ENCODE results near the gene MOV10L1. TPM values are rescaled to one million over a fixed set of nuclear protein-coding genes. Genes with fewer than 3 reads are reported as not detected.

The MOV10L1 gene
- total RNA-seq, 1 donor from 2014 or later, result 0.26 TPM

DNA sequence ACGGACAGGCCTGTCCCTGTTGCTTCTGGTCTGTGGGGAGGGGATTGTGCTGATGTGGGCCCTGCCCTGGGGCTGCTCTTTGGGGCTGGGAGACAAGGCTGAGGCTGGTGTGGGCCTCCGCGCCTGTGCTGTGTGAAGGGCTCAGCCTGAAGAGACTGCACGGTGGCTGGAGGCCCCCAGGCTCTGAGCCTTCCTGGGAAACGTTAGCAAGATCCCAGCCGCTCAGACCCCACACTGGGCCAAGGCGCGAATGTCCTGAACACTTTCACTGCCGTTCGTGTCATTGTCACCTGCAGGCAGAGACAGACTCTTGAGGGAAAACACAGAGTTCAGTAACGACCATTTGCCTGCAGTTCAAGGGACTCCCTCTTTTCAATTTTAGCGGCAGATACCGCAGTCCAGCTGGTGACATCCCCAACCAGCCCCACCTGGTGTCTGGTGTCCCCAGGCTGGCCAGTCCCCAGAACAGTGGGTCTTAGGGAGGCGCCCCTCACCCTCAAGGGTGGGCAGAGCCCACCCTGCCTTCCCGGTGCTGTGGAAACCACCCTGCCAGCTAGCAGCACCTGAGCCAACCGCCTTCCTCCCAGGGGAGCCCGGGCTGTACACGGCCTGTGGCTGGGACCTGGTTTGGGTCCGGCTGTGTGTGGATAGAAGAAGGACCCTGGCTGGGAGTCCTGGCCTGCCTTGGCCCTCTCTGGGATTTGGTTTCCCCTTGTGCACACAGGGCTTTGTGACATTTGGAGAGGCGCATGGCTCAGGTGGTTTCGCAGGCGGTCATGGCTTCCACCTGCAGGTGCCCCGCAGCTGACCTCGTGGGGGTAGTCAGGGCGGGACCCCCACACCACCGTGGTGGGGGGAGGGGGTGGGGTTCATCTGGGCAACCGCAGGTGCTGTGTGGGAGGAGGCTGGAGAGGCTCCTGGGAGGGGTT is 86.4 kb downstream of the MOV10L1 start:
- no peak for DNase-seq (ENCODE audit: low spot score)

- no peak for DNase-seq (ENCODE audit: low spot score)
These were observed 87.2 kb downstream of the MOV10L1 start for GRCh38 chr22:50176850-50177536.

DNA sequence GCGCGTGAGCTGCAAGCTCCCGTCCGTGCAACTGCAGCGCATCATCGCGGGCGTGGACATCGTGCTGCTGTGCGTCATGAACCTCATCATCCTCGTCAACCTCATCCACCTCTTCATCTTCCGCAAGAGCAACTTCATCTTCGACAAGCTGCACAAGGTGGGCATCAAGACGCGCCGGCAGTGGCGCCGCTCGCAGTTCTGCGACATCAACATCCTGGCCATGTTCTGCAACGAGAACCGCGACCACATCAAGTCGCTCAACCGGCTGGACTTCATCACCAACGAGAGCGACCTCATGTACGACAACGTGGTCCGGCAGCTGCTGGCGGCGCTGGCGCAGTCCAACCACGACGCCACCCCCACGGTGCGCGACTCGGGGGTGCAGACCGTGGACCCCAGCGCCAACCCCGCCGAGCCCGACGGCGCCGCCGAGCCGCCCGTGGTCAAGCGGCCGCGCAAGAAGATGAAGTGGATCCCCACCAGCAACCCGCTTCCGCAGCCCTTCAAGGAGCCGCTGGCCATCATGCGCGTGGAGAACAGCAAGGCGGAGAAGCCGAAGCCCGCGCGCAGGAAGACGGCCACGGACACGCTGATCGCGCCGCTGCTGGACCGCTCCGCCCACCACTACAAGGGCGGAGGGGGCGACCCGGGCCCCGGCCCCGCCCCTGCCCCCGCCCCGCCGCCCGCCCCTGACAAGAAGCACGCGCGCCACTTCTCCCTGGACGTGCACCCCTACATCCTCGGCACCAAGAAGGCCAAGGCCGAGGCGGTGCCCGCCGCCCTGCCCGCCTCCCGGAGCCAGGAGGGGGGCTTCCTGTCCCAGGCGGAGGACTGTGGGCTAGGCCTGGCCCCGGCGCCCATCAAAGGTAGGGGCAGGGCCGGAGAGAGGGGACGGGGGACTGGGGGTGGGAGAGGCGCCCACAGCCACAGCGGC is 88.0 kb downstream of the MOV10L1 start:
- no peak for DNase-seq (ENCODE audit: low spot score)

- DNase-seq (ENCODE audit: low spot score), result no peak
These were observed 88.7 kb downstream of the MOV10L1 start for GRCh38 chr22:50178471-50178864.

DNA sequence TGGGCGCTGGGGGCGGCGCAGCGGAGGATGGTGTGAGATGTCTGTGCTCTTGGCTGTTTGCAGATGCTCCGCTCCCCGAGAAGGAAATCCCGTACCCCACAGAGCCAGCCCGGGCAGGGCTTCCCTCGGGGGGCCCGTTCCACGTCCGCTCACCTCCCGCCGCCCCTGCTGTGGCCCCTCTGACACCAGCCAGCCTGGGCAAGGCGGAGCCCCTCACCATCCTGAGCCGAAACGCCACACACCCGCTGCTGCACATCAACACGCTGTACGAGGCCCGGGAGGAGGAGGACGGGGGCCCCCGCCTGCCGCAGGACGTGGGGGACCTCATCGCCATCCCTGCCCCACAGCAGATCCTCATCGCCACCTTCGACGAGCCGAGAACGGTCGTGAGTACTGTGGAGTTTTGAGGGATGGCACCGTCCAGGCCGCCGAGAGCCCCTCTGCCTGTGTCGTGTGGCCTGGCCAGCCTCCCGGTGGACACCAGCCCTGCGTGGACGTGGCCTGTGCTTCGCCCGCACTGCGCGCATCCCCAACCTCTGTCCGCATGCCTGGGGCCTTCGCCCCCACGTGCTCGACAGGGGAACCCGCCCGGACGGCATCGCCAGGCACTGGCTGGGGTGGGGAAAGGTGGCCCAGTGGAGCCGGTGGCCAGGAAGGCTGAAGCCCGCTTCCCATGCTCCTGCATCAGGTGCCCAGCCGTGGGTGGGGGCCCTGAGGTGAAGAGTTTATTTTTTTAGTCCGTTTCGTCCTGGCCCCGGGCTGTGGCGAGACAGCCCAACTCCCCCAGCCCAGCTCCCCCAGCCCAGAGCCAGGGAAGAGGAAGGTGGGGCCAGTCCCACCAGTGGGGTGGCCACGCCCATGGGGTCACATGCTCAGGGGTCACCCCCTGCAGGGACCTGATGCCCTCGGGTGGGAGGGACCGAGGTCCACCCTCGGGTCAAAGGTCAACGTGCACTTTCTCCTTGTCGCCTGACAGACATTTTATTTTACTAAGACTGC is 89.4 kb downstream of the MOV10L1 start:
- DNase-seq (ENCODE audit: low spot score), result no peak

DNA sequence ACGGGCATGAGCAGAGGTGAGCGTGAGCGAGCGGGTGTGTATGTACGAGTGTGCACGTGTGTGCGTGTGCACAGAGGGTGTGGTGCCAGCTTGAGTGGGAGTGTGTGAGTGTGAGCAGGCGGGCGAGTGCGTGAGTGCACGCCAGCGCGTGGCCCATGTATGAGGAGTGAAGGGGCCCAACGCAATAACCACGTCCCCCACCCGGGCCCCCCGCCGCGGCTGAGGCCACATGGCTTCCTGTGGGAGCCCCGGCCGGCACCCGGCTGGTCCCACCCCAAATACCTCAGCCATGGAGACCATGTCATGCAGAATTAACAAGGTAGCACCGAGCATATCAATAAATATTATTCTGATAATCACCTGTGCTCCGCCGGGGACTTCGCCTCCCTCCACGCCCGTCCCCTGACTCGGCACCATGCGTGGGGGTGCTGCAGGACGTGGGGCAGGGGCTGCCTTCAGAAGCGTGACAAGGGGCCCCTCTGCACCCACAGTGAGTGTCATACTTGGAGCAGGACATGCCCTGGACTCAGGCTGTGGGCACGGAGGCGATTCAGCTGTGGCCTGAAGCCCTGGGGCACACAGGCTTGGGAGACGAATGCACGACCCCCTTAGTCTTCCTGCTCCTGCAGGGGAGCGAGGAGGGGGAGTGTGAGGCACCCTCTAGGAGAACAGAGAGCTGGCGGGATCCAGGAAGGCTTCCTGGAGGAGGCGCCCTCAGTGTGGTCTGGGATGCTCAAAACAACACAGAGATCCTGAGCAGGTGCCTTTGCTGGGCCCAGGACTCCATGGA is 90.3 kb downstream of the MOV10L1 start:
- DNase-seq (ENCODE audit: low spot score), result no peak

DNA sequence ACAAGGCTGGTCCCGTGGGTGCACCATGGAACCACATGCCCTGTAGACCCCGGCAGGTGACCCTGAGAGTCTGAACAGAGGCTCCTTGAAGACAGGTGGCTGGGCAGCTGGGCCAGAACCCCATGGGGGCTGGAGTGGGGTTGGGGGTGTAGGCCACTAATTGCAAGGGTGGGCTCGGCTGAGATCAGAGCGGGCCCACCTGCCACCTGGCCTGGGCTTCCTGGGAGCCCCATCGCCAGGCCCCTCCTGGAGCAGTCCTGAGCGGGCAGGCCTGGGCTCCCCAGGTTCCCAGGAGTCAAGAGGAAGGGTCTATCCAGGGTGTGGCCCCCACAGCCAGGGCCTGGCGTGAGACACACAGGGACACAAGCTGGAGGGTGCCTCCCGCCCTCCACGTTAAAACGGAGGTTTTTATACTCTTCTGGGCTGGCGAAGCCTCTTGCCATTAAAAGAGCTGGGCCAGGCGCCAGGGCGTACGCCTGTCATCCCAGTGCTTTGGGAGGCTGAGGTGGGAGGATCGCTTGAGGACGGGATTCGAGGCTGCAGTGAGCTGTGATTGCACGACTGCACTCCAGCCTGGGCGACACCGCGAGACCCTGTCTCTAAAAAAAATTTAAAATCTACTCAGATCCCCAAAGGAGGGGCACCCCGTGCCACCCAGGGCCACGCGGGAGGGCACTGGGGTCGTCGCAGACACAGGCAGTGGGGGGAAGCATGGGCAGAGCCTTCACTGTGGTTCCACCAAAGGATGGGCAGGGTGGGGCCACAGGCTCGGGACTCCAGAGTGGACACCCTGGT is 91.1 kb downstream of the MOV10L1 start:
- DNase-seq (ENCODE audit: low spot score), result no peak

DNA sequence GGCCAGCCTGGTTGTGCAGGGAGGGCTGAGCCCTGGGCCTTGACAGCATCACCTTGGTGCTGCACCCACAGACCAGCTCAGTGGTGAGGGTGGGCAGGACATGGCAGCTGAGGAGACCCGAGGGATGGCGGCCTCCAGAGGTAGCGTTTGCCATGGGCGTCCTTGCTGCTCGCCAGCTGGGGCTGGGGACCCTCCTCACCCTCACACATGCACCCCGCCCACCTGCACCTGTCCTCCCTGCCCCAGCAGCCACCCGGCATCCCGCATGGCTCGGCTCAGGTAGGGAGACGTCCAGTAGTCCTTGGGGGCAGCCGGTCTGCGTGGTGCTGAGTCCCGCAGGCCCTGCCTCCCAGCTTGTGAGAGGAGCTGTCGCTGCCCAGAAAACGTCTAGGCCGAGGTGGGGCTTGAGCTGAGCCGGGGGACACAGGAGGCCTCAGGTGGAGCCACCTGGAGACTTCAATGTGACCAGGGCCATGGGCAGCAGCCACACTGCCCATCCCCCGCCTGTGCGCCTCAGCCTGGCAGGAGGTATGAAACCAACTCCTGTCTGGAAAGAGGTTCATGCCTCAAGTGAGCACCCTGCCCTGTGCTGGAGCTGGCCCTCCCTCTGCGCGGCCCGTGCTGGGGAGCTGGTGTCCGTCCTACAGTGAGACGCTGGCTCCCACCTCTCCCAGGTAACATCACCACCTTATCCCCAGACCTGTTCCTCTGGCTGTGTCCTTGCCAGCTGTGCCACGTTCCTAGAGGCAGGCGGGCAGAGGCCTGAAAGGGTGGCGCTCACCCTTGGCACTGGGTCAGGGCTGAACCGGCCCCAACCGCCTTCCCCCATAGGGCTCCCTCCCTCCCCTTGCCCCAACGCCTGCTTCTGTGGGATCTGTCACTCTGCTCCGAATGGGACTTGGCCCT is 92.6 kb downstream of the MOV10L1 start:
- no peak for DNase-seq (ENCODE audit: low spot score)

DNA sequence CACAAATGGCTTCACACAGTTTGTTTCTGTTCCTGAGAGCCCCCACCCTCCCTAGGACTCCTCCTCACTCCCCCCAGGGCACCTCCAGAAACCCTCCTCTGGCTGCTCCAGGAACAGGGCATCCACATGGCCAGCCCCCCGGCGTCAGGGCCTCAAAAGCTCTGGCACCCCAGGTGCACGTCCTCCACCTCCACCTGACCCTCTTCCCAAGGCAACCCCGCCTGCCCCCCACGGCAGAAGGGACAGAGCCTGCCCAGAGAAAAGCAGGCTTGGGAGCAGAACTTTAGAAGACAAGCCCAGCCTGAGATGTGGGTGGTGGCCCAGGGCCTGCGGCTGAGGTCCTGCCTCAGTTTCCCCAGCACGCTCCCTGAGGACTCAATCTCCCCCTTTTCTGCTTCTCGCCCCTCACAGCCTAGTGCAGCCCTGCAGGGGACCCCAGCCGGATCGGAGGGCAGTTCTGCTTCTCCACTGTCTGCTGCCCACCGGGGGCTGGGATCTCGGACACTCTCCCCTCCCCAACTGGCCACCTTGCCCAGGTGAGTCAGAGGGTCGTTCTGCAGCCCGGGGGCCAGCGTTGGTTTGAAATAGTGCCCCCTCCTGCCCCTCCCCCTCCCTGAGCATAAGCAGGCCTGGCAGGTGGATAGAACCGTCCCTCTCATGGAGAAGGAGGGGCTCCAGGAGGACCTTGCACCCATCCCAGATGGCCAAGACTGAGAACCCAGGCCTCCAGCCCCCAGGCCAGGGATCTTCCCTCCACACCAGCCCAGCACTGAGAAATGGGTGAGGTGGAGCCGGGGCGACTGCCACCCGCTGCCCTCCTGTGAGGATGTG is 93.5 kb downstream of the MOV10L1 start:
- no peak for DNase-seq (ENCODE audit: low spot score)

DNA sequence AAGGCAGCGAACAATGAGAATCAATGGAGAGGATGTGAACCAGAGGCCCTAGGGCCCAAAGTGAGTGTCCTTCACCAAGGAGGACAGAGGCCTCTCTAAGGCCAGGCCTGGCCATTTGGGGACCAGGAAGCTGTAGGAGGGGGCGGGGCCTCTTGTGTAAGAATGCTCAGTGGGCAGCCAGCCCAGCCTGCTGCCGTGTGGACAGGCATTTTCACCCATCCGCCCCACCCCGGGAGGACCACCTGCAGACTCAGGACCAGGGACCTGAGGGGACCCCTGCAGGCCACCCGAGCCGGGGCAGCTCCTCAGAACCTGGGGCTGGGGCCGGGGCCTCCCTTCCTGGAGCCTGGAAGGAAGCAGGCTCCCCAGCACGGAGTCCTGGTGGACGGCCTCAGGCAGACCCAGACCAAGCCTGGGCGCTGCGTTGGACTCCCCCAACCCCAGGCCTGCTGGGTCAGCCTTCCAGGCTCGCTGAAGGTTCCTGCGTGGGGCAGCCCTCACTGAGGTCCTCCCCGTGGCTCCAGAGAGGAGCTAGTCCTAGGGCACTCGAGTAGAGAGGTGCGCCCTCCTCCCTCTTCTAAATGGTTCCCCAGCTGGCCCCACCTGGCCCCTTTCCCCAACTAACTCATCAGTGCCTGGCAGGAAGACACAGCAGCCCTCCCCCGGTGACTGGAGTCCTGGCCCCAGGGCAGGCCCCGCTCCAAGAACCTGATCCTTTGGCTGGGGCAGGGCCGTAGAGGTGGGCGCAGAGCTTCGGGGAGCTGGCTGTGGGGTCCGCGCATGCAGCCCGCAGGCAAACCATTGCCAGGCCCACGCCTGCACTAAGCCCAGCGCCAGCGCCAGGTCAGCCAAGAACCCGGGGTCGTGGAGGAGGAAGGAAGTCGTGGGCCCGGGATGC is 94.4 kb downstream of the MOV10L1 start:
- DNase-seq (ENCODE audit: low spot score), result peak; percentile 83

DNA sequence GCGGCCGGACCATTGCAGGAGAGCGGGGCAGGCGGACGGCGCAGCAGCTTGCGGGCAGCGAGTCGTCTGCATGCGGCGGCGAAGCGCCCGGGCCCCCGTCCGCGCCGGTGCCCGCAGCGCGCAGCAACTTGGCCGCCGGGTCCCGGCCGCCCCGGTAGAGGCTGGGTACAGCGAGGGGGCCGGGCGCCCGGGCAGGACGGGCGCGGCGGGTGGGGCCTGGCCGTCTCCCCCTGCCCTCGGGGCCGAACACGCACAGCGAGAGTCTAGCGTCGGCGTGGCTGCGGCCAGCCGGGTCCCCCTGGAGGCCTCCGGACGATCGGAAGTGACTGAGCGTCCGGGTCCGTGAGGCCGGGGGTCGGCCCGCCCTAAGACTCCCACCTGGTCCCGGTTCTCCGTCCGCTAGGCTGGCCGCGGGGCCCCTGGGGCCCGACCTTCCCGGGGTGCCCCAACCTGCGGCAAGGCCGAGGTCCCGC is 95.1 kb downstream of the MOV10L1 start:
- no peak for DNase-seq (ENCODE audit: low spot score)

GRCh38 chr22:50185375-50186087 is 95.7 kb downstream of the MOV10L1 start, which contains the start of gene TRABD:
TRABD (plus strand) TSS chr22:50185913; CDS start chr22:50193061, 7,148 bp downstream.
- peak; percentile 90 for DNase-seq (ENCODE audit: low spot score)

- no peak for DNase-seq (ENCODE audit: low spot score)
These were observed 96.4 kb downstream of the MOV10L1 start for GRCh38 chr22:50186181-50186714.

DNA sequence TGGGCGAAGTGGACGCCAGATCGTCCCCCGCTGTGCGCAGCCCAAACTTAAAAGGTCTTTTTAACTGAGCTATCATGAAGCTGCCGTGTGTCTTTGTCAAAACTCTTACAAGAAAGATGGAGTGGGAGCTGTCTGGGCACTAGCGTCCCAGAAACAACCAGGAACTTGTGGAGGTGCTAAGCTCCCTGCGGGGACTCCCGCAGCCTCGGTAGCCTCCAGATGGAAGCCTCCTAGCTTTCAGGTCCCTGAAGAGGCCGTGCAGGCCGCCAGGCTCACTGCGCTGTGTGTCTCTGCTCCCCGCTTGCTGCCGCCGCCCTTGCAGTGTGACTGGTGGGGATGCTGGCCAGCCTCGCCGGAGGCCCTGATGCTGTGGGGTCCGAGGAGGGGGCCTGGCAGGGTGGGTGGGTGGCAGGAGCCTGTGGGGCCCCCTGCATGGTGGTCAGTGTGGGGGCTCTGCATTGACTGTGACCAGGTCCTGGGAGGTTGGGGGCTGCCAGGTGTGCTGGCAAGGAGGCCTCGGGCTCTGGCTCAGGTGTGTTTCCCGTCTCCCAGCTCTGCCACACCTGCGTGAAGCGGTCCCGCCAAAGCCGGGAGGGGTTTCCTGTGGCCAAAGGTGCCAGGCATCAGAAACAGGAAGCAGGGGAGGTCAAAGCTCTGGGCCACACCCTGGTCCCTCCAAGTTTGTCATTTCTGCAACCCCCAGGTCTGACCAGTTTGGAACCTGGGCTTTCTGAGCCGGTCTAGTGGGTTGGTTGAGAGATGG is 97.1 kb downstream of the MOV10L1 start:
- DNase-seq (ENCODE audit: low spot score), result no peak

All from ureter (tissue), 1 donor.